ENCODE measurements around the gene INSYN1.

DNA sequence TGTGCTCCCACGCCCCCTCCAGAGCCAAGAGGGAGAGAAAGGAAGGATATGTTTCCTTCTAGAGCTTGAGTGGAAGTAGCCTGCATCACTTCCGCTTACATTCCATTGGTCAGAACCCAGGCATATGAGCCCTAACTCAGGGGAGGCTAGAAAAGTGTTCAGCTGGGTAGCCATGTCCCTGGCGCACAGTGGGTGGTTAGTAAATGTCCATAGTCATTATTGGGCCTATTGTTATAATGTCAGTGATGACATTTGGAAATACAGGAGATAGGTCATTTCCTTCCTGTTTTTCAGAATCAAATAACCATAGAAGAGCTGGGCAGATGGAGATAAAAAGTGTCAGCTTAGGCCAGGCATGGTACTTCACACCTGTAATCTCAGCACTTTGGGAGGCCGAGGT, 41.6 kb downstream of the INSYN1 start:
- TF ChIP-seq, protein P1, sequence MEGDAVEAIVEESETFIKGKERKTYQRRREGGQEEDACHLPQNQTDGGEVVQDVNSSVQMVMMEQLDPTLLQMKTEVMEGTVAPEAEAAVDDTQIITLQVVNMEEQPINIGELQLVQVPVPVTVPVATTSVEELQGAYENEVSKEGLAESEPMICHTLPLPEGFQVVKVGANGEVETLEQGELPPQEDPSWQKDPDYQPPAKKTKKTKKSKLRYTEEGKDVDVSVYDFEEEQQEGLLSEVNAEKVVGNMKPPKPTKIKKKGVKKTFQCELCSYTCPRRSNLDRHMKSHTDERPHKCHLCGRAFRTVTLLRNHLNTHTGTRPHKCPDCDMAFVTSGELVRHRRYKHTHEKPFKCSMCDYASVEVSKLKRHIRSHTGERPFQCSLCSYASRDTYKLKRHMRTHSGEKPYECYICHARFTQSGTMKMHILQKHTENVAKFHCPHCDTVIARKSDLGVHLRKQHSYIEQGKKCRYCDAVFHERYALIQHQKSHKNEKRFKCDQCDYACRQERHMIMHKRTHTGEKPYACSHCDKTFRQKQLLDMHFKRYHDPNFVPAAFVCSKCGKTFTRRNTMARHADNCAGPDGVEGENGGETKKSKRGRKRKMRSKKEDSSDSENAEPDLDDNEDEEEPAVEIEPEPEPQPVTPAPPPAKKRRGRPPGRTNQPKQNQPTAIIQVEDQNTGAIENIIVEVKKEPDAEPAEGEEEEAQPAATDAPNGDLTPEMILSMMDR (IDR thresholded peaks at IDR 0.05; ENCODE audit: borderline replicate concordance, extremely low read depth, low read length, poor library complexity, severe bottlenecking), result no peak
- TF ChIP-seq EZH2 (IDR thresholded peaks at IDR 0.05; ENCODE audit: borderline replicate concordance, low read depth, low read length, severe bottlenecking), result no peak
